Muscle layer of duodenum (tissue), 2 donors: ENCODE results near the gene ATP13A5.

ENCODE experiments used
- H3K27ac ChIP-seq: one replicate; pipeline ENCODE4 v1.7.0; 2013; ENCODE audit warnings: mild to moderate bottlenecking, low read length
- H3K27me3 ChIP-seq: one replicate; pipeline ENCODE4 v1.7.0; 2013; ENCODE audit warnings: low read depth, mild to moderate bottlenecking, control low read depth, low read length
- H3K36me3 ChIP-seq, 2 donors: one replicate each; pipeline ENCODE4 v1.7.0; 2013; ENCODE audit warnings: low read length in 2 of 2, control low read depth in 1 of 2, mild to moderate bottlenecking in 1 of 2; ENCODE audit not compliant: insufficient read depth in 2 of 2, control insufficient read depth in 1 of 2
- H3K4me1 ChIP-seq, 2 donors: one replicate each; pipeline ENCODE4 v1.7.0; 2013; ENCODE audit warnings: low read length in 2 of 2, mild to moderate bottlenecking in 2 of 2, control low read depth in 1 of 2, moderate library complexity in 1 of 2; ENCODE audit not compliant: insufficient read depth in 2 of 2, control insufficient read depth in 1 of 2
- H3K4me3 ChIP-seq, 2 donors: one replicate each; pipeline ENCODE4 v1.7.0; 2013; ENCODE audit warnings: low read length in 2 of 2, low read depth in 1 of 2, mild to moderate bottlenecking in 1 of 2
- H3K9me3 ChIP-seq, 2 donors: one replicate each; pipeline ENCODE4 v1.7.0; 2013; ENCODE audit warnings: low read length in 2 of 2, control low read depth in 1 of 2, mild to moderate bottlenecking in 1 of 2; ENCODE audit not compliant: control insufficient read depth in 1 of 2
- donor health status: healthy.

Gene ATP13A5

GRCh38 chr3:193229851-193230420 lies 148.6 kb downstream of the ATP13A5 start:
- Histone ChIP-seq H3K27ac (no peak overlapping the region), H3K36me3 (no peaks in the 10 kb centered on the region)

GRCh38 chr3:193228206-193228605 lies 150.3 kb downstream of the ATP13A5 start:
- H3K36me3 ChIP-seq, result no peaks in the 10 kb centered on the region

More at GRCh38 chr3:193229851-193230420, 148.6 kb downstream of the ATP13A5 start:
- H3K9me3 ChIP-seq, result no peaks in the 10 kb centered on the region
- no peak overlapping the region for H3K4me3 ChIP-seq
- no peaks in the 10 kb centered on the region for H3K4me1 ChIP-seq
- H3K27me3 ChIP-seq, result no peaks in the 10 kb centered on the region

GRCh38 chr3:193225302-193226125 lies 153.0 kb downstream of the ATP13A5 start:
- no peak overlapping the region for H3K4me3 ChIP-seq
- no peaks in the 10 kb centered on the region for H3K4me1 ChIP-seq
- H3K36me3 ChIP-seq, result no peaks in the 10 kb centered on the region
- H3K27me3 ChIP-seq, result no peaks in the 10 kb centered on the region
- no peaks in the 10 kb centered on the region for H3K9me3 ChIP-seq
- H3K27ac ChIP-seq, result no peak overlapping the region

More at GRCh38 chr3:193228206-193228605, 150.3 kb downstream of the ATP13A5 start:
- Histone ChIP-seq H3K27me3 (no peaks in the 10 kb centered on the region), H3K4me1 (no peaks in the 10 kb centered on the region), H3K4me3 (no peak overlapping the region), H3K27ac (no peak overlapping the region), H3K9me3 (no peaks in the 10 kb centered on the region)
